ENCODE data around the gene ATP6V0A1. TPM values are rescaled to one million over a fixed set of nuclear protein-coding genes. Genes with fewer than 3 reads are reported as not detected.
A peak's percentile ranks its signal among the peaks of the same experiment; 100 is the strongest.
"Not testable (repeated sequence)": the region's sequence is repeated elsewhere in the genome, so short reads cannot be mapped to it uniquely, and the experiment has no call there.

Gene ATP6V0A1
- total RNA-seq, 2 donors from 2014 or later = 77.6 to 93.0 TPM

DNA sequence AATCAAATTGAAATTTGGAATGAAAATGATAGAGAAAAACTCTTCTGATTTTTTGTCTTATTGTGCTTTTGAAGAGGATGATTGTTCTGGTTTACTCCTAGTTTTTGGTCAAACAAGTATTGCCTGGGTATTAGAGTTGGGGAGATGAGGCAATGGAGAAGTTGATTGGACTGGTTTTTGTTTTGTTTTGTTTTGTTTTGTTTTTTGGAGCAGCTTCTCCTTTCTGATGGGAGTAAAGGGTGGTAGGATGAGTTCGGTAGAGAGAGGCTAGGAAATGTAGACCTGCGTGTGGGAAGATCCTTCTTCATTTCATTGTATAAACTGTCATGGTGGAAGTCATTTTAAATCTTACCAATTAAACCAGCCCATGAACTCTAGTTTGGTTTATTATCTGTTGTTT is 17.7 kb downstream of the ATP6V0A1 start:
- Histone ChIP-seq H3K4me3 (no peak overlapping the region), H3K27me3 (no peaks in the 10 kb centered on the region), H3K27ac (no peak overlapping the region), H3K36me3 (peaks cover 18% of the 10 kb centered on the region), H3K9ac (ENCODE audit: low read depth in 2 of 2, low read length in 2 of 2) (no peak overlapping the region), H3K4me1 (peaks cover 11% of the 10 kb centered on the region), H3K9me3 (no peaks in the 10 kb centered on the region)
- intact Hi-C loops (cut with DNase I) = no loop called here
- TF ChIP-seq, protein P1, sequence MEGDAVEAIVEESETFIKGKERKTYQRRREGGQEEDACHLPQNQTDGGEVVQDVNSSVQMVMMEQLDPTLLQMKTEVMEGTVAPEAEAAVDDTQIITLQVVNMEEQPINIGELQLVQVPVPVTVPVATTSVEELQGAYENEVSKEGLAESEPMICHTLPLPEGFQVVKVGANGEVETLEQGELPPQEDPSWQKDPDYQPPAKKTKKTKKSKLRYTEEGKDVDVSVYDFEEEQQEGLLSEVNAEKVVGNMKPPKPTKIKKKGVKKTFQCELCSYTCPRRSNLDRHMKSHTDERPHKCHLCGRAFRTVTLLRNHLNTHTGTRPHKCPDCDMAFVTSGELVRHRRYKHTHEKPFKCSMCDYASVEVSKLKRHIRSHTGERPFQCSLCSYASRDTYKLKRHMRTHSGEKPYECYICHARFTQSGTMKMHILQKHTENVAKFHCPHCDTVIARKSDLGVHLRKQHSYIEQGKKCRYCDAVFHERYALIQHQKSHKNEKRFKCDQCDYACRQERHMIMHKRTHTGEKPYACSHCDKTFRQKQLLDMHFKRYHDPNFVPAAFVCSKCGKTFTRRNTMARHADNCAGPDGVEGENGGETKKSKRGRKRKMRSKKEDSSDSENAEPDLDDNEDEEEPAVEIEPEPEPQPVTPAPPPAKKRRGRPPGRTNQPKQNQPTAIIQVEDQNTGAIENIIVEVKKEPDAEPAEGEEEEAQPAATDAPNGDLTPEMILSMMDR (IDR thresholded peaks at IDR 0.05) = no peak
- DNase-seq = no peak

DNA sequence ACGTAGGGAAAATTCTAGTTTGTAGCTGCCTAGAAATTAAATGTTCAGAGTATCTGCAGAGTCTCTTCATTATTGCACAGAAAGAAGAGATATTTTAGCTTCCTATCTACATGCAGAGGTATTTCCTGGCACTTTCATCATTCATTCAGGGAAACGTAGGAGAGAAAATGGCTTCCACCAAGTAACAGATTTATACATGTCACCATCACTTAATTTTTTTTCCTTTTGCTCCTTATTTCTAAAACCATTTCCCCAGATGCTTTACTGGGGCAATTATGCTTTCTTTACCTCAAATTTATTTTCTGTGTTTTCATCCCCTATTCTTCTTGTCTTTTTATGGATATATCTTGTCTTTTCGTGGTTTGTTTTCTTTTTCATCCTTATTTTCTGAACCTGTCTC is 18.5 kb downstream of the ATP6V0A1 start:
- H3K9ac ChIP-seq (ENCODE audit: low read depth in 2 of 2, low read length in 2 of 2) = no peak overlapping the region
- H3K27me3 ChIP-seq = no peaks in the 10 kb centered on the region
- DNase-seq = no peak
- intact Hi-C loops (cut with DNase I) = no loop called here
- TF ChIP-seq, protein P1 (IDR thresholded peaks at IDR 0.05) = no peak
- no peak overlapping the region for H3K4me3 ChIP-seq
- peaks cover 26% of the 10 kb centered on the region for H3K36me3 ChIP-seq
- H3K4me1 ChIP-seq = peaks cover 11% of the 10 kb centered on the region
- no peak overlapping the region for H3K27ac ChIP-seq
- H3K9me3 ChIP-seq = no peaks in the 10 kb centered on the region

DNA sequence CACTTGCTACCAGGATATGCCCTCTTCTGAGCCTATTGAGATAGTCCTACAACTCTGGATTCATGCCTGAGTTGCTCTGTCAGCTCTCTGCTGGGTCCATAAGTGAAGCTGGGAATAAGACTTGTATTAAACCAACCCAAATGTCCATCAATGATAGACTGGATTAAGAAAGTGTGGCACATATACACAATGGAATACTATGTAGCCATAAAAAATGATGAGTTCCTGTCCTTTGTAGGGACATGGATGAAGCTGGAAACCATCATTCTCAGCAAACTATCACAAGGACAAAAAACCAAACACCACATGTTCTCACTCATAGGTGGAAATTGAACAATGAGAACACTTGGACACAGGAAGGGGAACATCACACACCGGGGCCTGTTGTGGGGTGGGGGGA is 19.1 kb downstream of the ATP6V0A1 start:
- H3K27me3 ChIP-seq; H3K4me3 ChIP-seq; DNase-seq; H3K9ac ChIP-seq (ENCODE audit: low read depth in 2 of 2, low read length in 2 of 2); H3K9me3 ChIP-seq; H3K27ac ChIP-seq: not testable (repeated sequence)
- peaks cover 27% of the 10 kb centered on the region for H3K36me3 ChIP-seq
- intact Hi-C loops (cut with DNase I) = loop anchor here (2.0 kb wide), 1 partner anchor 25 kb away; no protein-coding TSS in a partner anchor
- peaks cover 11% of the 10 kb centered on the region for H3K4me1 ChIP-seq

DNA sequence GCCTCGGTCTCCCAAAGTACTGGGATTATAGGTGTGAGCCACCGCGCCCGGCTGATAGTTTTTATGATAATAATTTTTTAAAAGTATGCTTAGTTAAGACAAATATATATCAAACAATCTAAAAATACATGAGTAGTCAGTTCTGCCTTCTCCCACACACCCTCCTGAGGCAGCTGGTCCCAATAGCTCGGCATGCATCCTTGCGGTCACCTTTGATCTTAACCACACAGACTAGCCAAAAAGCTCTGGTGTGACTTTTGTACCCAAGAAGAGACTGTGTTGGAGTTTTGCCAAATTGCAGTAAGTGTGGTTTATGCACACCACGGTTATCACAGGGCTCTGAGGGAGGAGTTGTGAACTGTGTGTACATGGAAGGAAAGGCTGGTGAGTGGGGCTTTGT is 25.6 kb downstream of the ATP6V0A1 start:
- intact Hi-C loops (cut with DNase I) = no loop called here
- Histone ChIP-seq H3K4me1 (no peaks in the 10 kb centered on the region), H3K9ac (ENCODE audit: low read depth in 2 of 2, low read length in 2 of 2) (no peak overlapping the region), H3K4me3 (no peak overlapping the region), H3K9me3 (no peaks in the 10 kb centered on the region), H3K27me3 (no peaks in the 10 kb centered on the region), H3K36me3 (peaks cover 19% of the 10 kb centered on the region), H3K27ac (no peak overlapping the region)
- TF ChIP-seq, protein P1 (IDR thresholded peaks at IDR 0.05) = no peak
- peak; percentile 41 for DNase-seq

DNA sequence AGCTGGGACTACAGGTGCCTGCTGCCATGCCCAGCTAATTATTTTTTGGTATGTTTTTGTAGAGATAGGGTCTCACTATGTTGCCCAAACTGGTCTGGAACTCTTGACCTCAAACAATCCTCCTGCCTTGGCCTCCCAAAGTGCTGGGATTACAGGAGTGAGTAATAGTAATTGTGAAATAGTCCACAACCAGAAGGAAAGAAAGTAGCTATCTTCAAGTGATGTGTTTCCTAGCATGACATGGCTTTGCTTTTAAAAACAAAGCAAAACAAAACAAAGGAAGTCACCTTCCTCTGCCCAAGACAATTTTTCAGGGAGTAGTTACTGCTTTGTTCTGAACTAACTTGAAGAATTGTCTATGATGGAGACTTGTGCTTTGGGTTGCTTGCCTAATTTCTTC is 27.0 kb downstream of the ATP6V0A1 start:
- Histone ChIP-seq H3K27me3 (no peaks in the 10 kb centered on the region), H3K36me3 (peaks cover 16% of the 10 kb centered on the region), H3K9ac (ENCODE audit: low read depth in 2 of 2, low read length in 2 of 2) (no peak overlapping the region), H3K9me3 (no peaks in the 10 kb centered on the region), H3K27ac (no peak overlapping the region), H3K4me3 (no peak overlapping the region), H3K4me1 (no peaks in the 10 kb centered on the region)
- intact Hi-C loops (cut with DNase I) = no loop called here
- DNase-seq = no peak
- TF ChIP-seq, protein P1 (IDR thresholded peaks at IDR 0.05) = no peak

DNA sequence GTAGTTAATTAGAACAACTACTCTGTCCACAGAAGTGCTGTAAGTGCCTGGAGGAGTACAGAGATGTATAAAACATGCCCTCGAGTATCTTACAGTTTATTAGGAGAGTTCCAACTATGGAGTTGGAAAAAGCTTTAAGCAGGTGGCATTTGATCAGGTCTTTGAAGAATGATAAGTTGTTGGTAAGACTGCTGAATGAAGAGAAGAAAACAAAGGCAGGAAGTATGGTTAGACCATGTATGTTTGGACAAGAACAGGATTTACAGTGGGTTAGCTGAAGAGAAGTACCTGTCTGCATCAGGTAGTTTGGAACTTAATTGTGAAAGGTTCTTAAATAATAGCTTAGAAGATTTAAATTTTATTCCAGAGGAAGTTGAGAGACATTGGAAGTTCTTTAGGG is 29.4 kb downstream of the ATP6V0A1 start:
- Histone ChIP-seq H3K9ac (ENCODE audit: low read depth in 2 of 2, low read length in 2 of 2) (no peak overlapping the region), H3K4me1 (no peaks in the 10 kb centered on the region), H3K4me3 (no peak overlapping the region), H3K9me3 (no peaks in the 10 kb centered on the region), H3K36me3 (peaks cover 5% of the 10 kb centered on the region), H3K27ac (no peak overlapping the region), H3K27me3 (no peaks in the 10 kb centered on the region)
- DNase-seq = no peak
- TF ChIP-seq, protein P1 (IDR thresholded peaks at IDR 0.05) = no peak
- intact Hi-C loops (cut with DNase I) = no loop called here

Measured in colonic mucosa (tissue), 4 donors.